ENCODE results near the gene OSER1. TPM values are rescaled to one million over a fixed set of nuclear protein-coding genes. Genes with fewer than 3 reads are reported as not detected.

OSER1 gene
- total RNA-seq, 1 donor from 2014 or later, result 38.1 TPM

DNA sequence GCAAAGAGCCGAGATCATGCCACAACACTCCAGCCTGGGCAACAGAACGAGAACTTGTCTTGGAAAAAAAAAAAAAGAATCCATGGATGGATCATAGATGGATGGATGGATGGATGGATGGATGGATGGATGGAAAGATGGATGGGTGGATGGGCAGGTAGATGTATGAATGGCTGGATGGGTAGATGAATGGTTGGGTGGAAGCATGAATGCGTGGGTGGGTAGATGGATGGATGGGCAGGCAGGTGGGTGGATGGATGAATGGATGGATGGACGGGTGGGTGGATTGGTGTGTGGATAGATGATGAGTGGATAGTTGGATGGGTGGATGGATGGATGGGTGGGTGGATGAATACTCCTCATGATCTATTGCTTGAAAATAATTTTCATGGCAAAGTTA, 25.0 kb downstream of the OSER1 start:
- no peak for DNase-seq (ENCODE audit: low read depth)
- Histone ChIP-seq H3K4me3 (ENCODE audit: low read depth, low read length) (no peak overlapping the region), H3K36me3 (ENCODE audit: control insufficient read depth, insufficient read depth, low read length) (no peaks in the 10 kb centered on the region), H3K27me3 (ENCODE audit: control insufficient read depth, insufficient read depth, low read length) (peaks cover 2% of the 10 kb centered on the region)
- no peak for TF ChIP-seq CTCF (IDR thresholded peaks at IDR 0.05; ENCODE audit: insufficient read depth, low read length, poor library complexity, severe bottlenecking)

- Histone ChIP-seq H3K36me3 (ENCODE audit: control insufficient read depth, insufficient read depth, low read length) (no peaks in the 10 kb centered on the region), H3K4me3 (ENCODE audit: low read depth, low read length) (no peak overlapping the region), H3K27me3 (ENCODE audit: control insufficient read depth, insufficient read depth, low read length) (peaks cover 2% of the 10 kb centered on the region)
- no peak for DNase-seq (ENCODE audit: low read depth)
- TF ChIP-seq CTCF (IDR thresholded peaks at IDR 0.05; ENCODE audit: insufficient read depth, low read length, poor library complexity, severe bottlenecking), result no peak
Measured at GRCh38 chr20:44183282-44183681, 27.3 kb downstream of the OSER1 start.

DNA sequence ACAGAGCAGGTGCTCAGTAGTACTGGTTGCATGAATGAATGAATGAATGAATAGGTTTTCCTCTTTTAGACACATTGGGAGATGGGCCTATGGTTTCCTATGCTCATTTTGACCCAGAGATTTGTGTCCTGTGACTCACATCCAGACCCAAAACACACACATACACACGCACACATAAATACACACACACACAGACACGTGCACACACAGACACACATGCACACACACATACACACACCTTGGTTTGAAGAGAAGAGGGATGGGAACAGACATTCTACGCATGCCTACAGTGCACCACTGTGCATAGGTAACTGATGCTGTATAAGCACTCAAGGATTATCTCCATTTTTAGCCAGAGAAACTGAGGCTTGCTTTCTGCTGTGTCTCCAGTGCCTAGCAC, 27.7 kb downstream of the OSER1 start:
- H3K4me3 ChIP-seq (ENCODE audit: low read depth, low read length), result no peak overlapping the region
- DNase-seq (ENCODE audit: low read depth), result no peak
- H3K27me3 ChIP-seq (ENCODE audit: control insufficient read depth, insufficient read depth, low read length), result peaks cover 2% of the 10 kb centered on the region
- no peak for TF ChIP-seq CTCF (IDR thresholded peaks at IDR 0.05; ENCODE audit: insufficient read depth, low read length, poor library complexity, severe bottlenecking)
- no peaks in the 10 kb centered on the region for H3K36me3 ChIP-seq (ENCODE audit: control insufficient read depth, insufficient read depth, low read length)

DNA sequence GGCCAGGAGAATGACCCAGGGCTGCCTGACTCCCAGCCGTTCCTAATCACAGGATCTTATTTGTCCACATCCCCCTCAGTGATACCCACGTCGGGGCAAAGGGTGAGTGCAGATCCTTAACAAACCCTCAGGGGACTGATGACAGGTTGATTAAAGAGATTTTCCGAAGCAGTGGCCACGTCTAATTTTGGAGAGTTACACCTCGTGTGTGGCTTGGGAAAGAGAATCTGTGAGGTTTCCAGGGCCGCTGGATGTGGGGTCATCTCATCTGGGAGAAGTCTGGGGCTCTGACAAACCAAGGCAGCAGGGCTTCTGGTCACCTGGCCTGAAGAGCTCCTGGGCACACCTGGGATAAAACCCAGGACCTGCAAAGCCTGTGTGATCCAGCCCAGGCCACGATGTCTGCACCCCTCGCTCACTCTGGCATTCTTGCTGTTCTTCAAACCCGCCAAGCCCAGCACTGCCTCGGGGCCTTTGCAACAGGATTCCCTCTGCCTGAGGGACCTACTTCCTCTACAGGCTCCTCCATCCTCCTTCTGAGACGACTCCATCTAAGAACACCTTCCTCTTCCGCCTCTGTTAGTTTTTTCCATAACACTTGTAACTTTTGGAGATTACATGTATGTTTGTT, 28.3 kb downstream of the OSER1 start:
- Histone ChIP-seq H3K4me3 (ENCODE audit: low read depth, low read length) (no peak overlapping the region), H3K27me3 (ENCODE audit: control insufficient read depth, insufficient read depth, low read length) (peaks cover 2% of the 10 kb centered on the region), H3K36me3 (ENCODE audit: control insufficient read depth, insufficient read depth, low read length) (no peaks in the 10 kb centered on the region)
- no peak for TF ChIP-seq CTCF (IDR thresholded peaks at IDR 0.05; ENCODE audit: insufficient read depth, low read length, poor library complexity, severe bottlenecking)
- DNase-seq (ENCODE audit: low read depth), result no peak

DNA sequence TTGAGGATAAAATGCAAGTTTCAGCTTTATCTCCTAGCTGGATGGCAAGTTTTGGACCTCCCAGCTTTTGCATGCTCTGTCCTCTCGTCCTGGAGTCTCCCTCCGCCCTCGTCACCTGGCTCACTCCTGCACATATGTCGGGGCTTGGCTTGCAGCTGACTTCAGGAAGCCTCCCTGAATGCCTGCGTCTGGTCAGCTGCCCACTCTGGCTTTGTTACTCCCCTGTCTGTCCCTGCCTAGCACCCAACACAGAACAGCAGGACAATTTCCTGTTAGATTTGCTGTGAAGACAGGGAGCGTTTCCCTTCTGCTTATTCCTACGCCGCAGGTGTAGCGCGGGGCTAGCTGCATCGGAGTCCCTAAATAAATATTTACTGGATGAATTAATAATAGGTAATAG, 29.0 kb downstream of the OSER1 start:
- DNase-seq (ENCODE audit: low read depth), result no peak
- H3K4me3 ChIP-seq (ENCODE audit: low read depth, low read length), result no peak overlapping the region
- TF ChIP-seq CTCF (IDR thresholded peaks at IDR 0.05; ENCODE audit: insufficient read depth, low read length, poor library complexity, severe bottlenecking), result no peak
- H3K36me3 ChIP-seq (ENCODE audit: control insufficient read depth, insufficient read depth, low read length), result no peaks in the 10 kb centered on the region
- peaks cover under 1% of the 10 kb centered on the region for H3K27me3 ChIP-seq (ENCODE audit: control insufficient read depth, insufficient read depth, low read length)

- DNase-seq (ENCODE audit: low read depth), result no peak
- H3K4me3 ChIP-seq (ENCODE audit: low read depth, low read length), result no peak overlapping the region
- no peak for TF ChIP-seq CTCF (IDR thresholded peaks at IDR 0.05; ENCODE audit: insufficient read depth, low read length, poor library complexity, severe bottlenecking)
- H3K36me3 ChIP-seq (ENCODE audit: control insufficient read depth, insufficient read depth, low read length), result no peaks in the 10 kb centered on the region
- no peaks in the 10 kb centered on the region for H3K27me3 ChIP-seq (ENCODE audit: control insufficient read depth, insufficient read depth, low read length)
Measured at GRCh38 chr20:44180814-44181213, 29.8 kb downstream of the OSER1 start.

All from kidney epithelial cell (primary cell).